ENCODE results near the gene SHKBP1. TPM values are rescaled to one million over a fixed set of nuclear protein-coding genes. Genes with fewer than 3 reads are reported as not detected.

SHKBP1 gene
- total RNA-seq, 1 experiment from 2014 or later = 49.7 TPM

GRCh38 chr19:40575326-40575725, 1.3 kb upstream of the SHKBP1 start:
- H4K20me1 ChIP-seq (ENCODE audit: insufficient read depth, low read depth, low read length) = 0 out of 2 replicates have a peak, but pooled peaks cover 5% of the 10 kb centered on the region
- H3K9me3 ChIP-seq (ENCODE audit: low read length) = no peaks in the 10 kb centered on the region
- H3K79me2 ChIP-seq (ENCODE audit: low read length) = peaks cover 19% of the 10 kb centered on the region
- H3K4me2 ChIP-seq (ENCODE audit: low read depth, low read length, poor library complexity, severe bottlenecking) = no peak overlapping the region
- H3K9me2 ChIP-seq (replicated peaks; ENCODE audit: insufficient read depth, low read length) = no peaks in the 10 kb centered on the region
- no peak overlapping the region for H3K4me3 ChIP-seq (ENCODE audit: low read length)
- H2AFZ ChIP-seq (ENCODE audit: low read length) = no peak overlapping the region
- no peak overlapping the region for H3K27ac ChIP-seq (ENCODE audit: low read length)
- H3K4me1 ChIP-seq (ENCODE audit: low read length) = peaks cover 31% of the 10 kb centered on the region
- no peak for DNase-seq
- peaks cover 10% of the 10 kb centered on the region for H3K36me3 ChIP-seq (ENCODE audit: insufficient read depth, low read length)
- H3K9ac ChIP-seq (ENCODE audit: low read length) = no peak overlapping the region
- no peaks in the 10 kb centered on the region for H3K27me3 ChIP-seq (ENCODE audit: low read length)

- peak overlapping the region; percentile 89 for H3K9ac ChIP-seq (ENCODE audit: low read length)
- H3K4me3 ChIP-seq (ENCODE audit: low read length) = peak overlapping the region; percentile 97; the same call in 1 of the 2 replicates
- H2AFZ ChIP-seq (ENCODE audit: low read length) = peak overlapping the region; percentile 48; the same call in 1 of the 2 replicates
- no peaks in the 10 kb centered on the region for H3K9me2 ChIP-seq (replicated peaks; ENCODE audit: insufficient read depth, low read length)
- H3K9me3 ChIP-seq (ENCODE audit: low read length) = no peaks in the 10 kb centered on the region
- peaks cover 27% of the 10 kb centered on the region for H3K4me1 ChIP-seq (ENCODE audit: low read length)
- H3K36me3 ChIP-seq (ENCODE audit: insufficient read depth, low read length) = peaks cover 16% of the 10 kb centered on the region
- H3K27ac ChIP-seq (ENCODE audit: low read length) = no peak overlapping the region
- peak overlapping the region; percentile 87 for H3K4me2 ChIP-seq (ENCODE audit: low read depth, low read length, poor library complexity, severe bottlenecking)
- DNase-seq = no peak
- peaks cover 19% of the 10 kb centered on the region for H3K79me2 ChIP-seq (ENCODE audit: low read length)
- 0 out of 2 replicates have a peak, but pooled peaks cover 5% of the 10 kb centered on the region for H4K20me1 ChIP-seq (ENCODE audit: insufficient read depth, low read depth, low read length)
- no peaks in the 10 kb centered on the region for H3K27me3 ChIP-seq (ENCODE audit: low read length)
These were observed 505 bp upstream of the SHKBP1 start for GRCh38 chr19:40576151-40576584.

GRCh38 chr19:40578442-40578908, 1.8 kb downstream of the SHKBP1 start:
- DNase-seq = no peak
- Histone ChIP-seq H3K27ac (ENCODE audit: low read length) (no peak overlapping the region), H3K4me2 (ENCODE audit: low read depth, low read length, poor library complexity, severe bottlenecking) (peak overlapping the region; percentile 87), H3K9ac (ENCODE audit: low read length) (no peak overlapping the region), H3K36me3 (ENCODE audit: insufficient read depth, low read length) (peaks cover 18% of the 10 kb centered on the region), H4K20me1 (ENCODE audit: insufficient read depth, low read depth, low read length) (0 out of 2 replicates have a peak, but pooled peaks cover 5% of the 10 kb centered on the region), H3K79me2 (ENCODE audit: low read length) (peaks cover 19% of the 10 kb centered on the region), H3K9me3 (ENCODE audit: low read length) (no peaks in the 10 kb centered on the region), H3K27me3 (ENCODE audit: low read length) (no peaks in the 10 kb centered on the region), H2AFZ (ENCODE audit: low read length) (no peak overlapping the region), H3K4me3 (ENCODE audit: low read length) (no peak overlapping the region; the same call in 1 of the 2 replicates), H3K9me2 (replicated peaks; ENCODE audit: insufficient read depth, low read length) (no peaks in the 10 kb centered on the region), H3K4me1 (ENCODE audit: low read length) (peaks cover 20% of the 10 kb centered on the region)

- Histone ChIP-seq H3K36me3 (ENCODE audit: insufficient read depth, low read length) (peaks cover 21% of the 10 kb centered on the region), H3K79me2 (ENCODE audit: low read length) (peaks cover 19% of the 10 kb centered on the region), H3K4me1 (ENCODE audit: low read length) (peaks cover 20% of the 10 kb centered on the region), H3K9ac (ENCODE audit: low read length) (no peak overlapping the region), H3K27ac (ENCODE audit: low read length) (no peak overlapping the region), H3K4me3 (ENCODE audit: low read length) (no peak overlapping the region), H4K20me1 (ENCODE audit: insufficient read depth, low read depth, low read length) (0 out of 2 replicates have a peak, but pooled peaks cover 5% of the 10 kb centered on the region), H2AFZ (ENCODE audit: low read length) (no peak overlapping the region), H3K9me3 (ENCODE audit: low read length) (no peaks in the 10 kb centered on the region), H3K4me2 (ENCODE audit: low read depth, low read length, poor library complexity, severe bottlenecking) (no peak overlapping the region), H3K9me2 (replicated peaks; ENCODE audit: insufficient read depth, low read length) (no peaks in the 10 kb centered on the region), H3K27me3 (ENCODE audit: low read length) (no peaks in the 10 kb centered on the region)
- DNase-seq = no peak
These were observed 3.9 kb downstream of the SHKBP1 start for GRCh38 chr19:40580619-40581018.

- H3K79me2 ChIP-seq (ENCODE audit: low read length) = peaks cover 19% of the 10 kb centered on the region
- DNase-seq = no peak
- no peaks in the 10 kb centered on the region for H3K27me3 ChIP-seq (ENCODE audit: low read length)
- no peak overlapping the region for H3K4me2 ChIP-seq (ENCODE audit: low read depth, low read length, poor library complexity, severe bottlenecking)
- H3K4me1 ChIP-seq (ENCODE audit: low read length) = peaks cover 15% of the 10 kb centered on the region
- H3K9ac ChIP-seq (ENCODE audit: low read length) = no peak overlapping the region
- H3K9me3 ChIP-seq (ENCODE audit: low read length) = no peaks in the 10 kb centered on the region
- H2AFZ ChIP-seq (ENCODE audit: low read length) = no peak overlapping the region
- H3K9me2 ChIP-seq (replicated peaks; ENCODE audit: insufficient read depth, low read length) = no peaks in the 10 kb centered on the region
- 0 out of 2 replicates have a peak, but pooled peaks cover 5% of the 10 kb centered on the region for H4K20me1 ChIP-seq (ENCODE audit: insufficient read depth, low read depth, low read length)
- peaks cover 21% of the 10 kb centered on the region for H3K36me3 ChIP-seq (ENCODE audit: insufficient read depth, low read length)
- H3K27ac ChIP-seq (ENCODE audit: low read length) = no peak overlapping the region
- no peak overlapping the region for H3K4me3 ChIP-seq (ENCODE audit: low read length)
These were observed 4.9 kb downstream of the SHKBP1 start for GRCh38 chr19:40581531-40581930.

- H3K36me3 ChIP-seq (ENCODE audit: insufficient read depth, low read length) = peaks cover 26% of the 10 kb centered on the region
These were observed 5.8 kb downstream of the SHKBP1 start for GRCh38 chr19:40582467-40582866.

GRCh38 chr19:40583283-40583682, 6.6 kb downstream of the SHKBP1 start:
- no peak overlapping the region for H3K9ac ChIP-seq (ENCODE audit: low read length)
- no peak overlapping the region for H2AFZ ChIP-seq (ENCODE audit: low read length)
- H3K27ac ChIP-seq (ENCODE audit: low read length) = no peak overlapping the region
- H3K79me2 ChIP-seq (ENCODE audit: low read length) = peaks cover 4% of the 10 kb centered on the region
- H3K4me1 ChIP-seq (ENCODE audit: low read length) = peaks cover 5% of the 10 kb centered on the region
- H3K9me2 ChIP-seq (replicated peaks; ENCODE audit: insufficient read depth, low read length) = no peaks in the 10 kb centered on the region
- H3K4me3 ChIP-seq (ENCODE audit: low read length) = no peak overlapping the region
- H3K27me3 ChIP-seq (ENCODE audit: low read length) = no peaks in the 10 kb centered on the region
- H3K36me3 ChIP-seq (ENCODE audit: insufficient read depth, low read length) = peaks cover 21% of the 10 kb centered on the region
- no peak overlapping the region for H3K4me2 ChIP-seq (ENCODE audit: low read depth, low read length, poor library complexity, severe bottlenecking)
- 0 out of 2 replicates have a peak, but pooled peaks cover under 1% of the 10 kb centered on the region for H4K20me1 ChIP-seq (ENCODE audit: insufficient read depth, low read depth, low read length)
- H3K9me3 ChIP-seq (ENCODE audit: low read length) = no peaks in the 10 kb centered on the region
- DNase-seq = no peak

More at GRCh38 chr19:40582467-40582866, 5.8 kb downstream of the SHKBP1 start:
- Histone ChIP-seq H3K27me3 (ENCODE audit: low read length) (no peaks in the 10 kb centered on the region), H3K79me2 (ENCODE audit: low read length) (peaks cover 12% of the 10 kb centered on the region), H3K4me3 (ENCODE audit: low read length) (no peak overlapping the region), H4K20me1 (ENCODE audit: insufficient read depth, low read depth, low read length) (0 out of 2 replicates have a peak, but pooled peaks cover 5% of the 10 kb centered on the region), H3K9me3 (ENCODE audit: low read length) (no peaks in the 10 kb centered on the region), H3K9ac (ENCODE audit: low read length) (no peak overlapping the region), H3K4me1 (ENCODE audit: low read length) (peaks cover 13% of the 10 kb centered on the region), H3K27ac (ENCODE audit: low read length) (no peak overlapping the region), H3K9me2 (replicated peaks; ENCODE audit: insufficient read depth, low read length) (no peaks in the 10 kb centered on the region), H2AFZ (ENCODE audit: low read length) (no peak overlapping the region), H3K4me2 (ENCODE audit: low read depth, low read length, poor library complexity, severe bottlenecking) (no peak overlapping the region)
- no peak for DNase-seq

- no peak overlapping the region for H3K4me2 ChIP-seq (ENCODE audit: low read depth, low read length, poor library complexity, severe bottlenecking)
- H3K27me3 ChIP-seq (ENCODE audit: low read length) = no peaks in the 10 kb centered on the region
- no peaks in the 10 kb centered on the region for H4K20me1 ChIP-seq (ENCODE audit: insufficient read depth, low read depth, low read length)
- no peaks in the 10 kb centered on the region for H3K9me2 ChIP-seq (replicated peaks; ENCODE audit: insufficient read depth, low read length)
- H3K36me3 ChIP-seq (ENCODE audit: insufficient read depth, low read length) = peaks cover 20% of the 10 kb centered on the region
- no peaks in the 10 kb centered on the region for H3K4me1 ChIP-seq (ENCODE audit: low read length)
- no peaks in the 10 kb centered on the region for H3K79me2 ChIP-seq (ENCODE audit: low read length)
- H3K9ac ChIP-seq (ENCODE audit: low read length) = no peak overlapping the region
- H3K27ac ChIP-seq (ENCODE audit: low read length) = no peak overlapping the region
- H2AFZ ChIP-seq (ENCODE audit: low read length) = no peak overlapping the region
- H3K4me3 ChIP-seq (ENCODE audit: low read length) = no peak overlapping the region
- DNase-seq = no peak
- H3K9me3 ChIP-seq (ENCODE audit: low read length) = no peaks in the 10 kb centered on the region
These were observed 7.3 kb downstream of the SHKBP1 start for GRCh38 chr19:40584007-40584406.

Data from Karpas-422 (cell line).